KMS-11 (cell line): ENCODE results near the gene SLC19A2.

Source experiments
- H2AFZ ChIP-seq: fragments of 200-600 bp; sonication (generic); 2 replicates; pipeline ENCODE4 v1.6.1; 2016; ENCODE audit warnings: antibody characterized with exemption, mixed run types, low read depth
- H3K27ac ChIP-seq: fragments of 200-600 bp; sonication (generic); 2 replicates; pipeline ENCODE4 v1.6.1; 2016; ENCODE audit warnings: mild to moderate bottlenecking, mixed run types
- H3K27me3 ChIP-seq: fragments of 200-600 bp; sonication (generic); 2 replicates; pipeline ENCODE4 v1.6.1; 2017; ENCODE audit warnings: mild to moderate bottlenecking, low read depth, mixed run types, moderate library complexity; ENCODE audit not compliant: insufficient read depth
- H3K36me3 ChIP-seq: fragments of 200-600 bp; sonication (generic); 2 replicates; pipeline ENCODE4 v1.6.1; 2017; ENCODE audit warnings: mild to moderate bottlenecking, mixed run types; ENCODE audit not compliant: insufficient read depth
- H3K4me1 ChIP-seq: fragments of 200-600 bp; sonication (generic); 2 replicates; pipeline ENCODE4 v1.6.1; 2016; ENCODE audit warnings: mild to moderate bottlenecking, low read depth, mixed run types; ENCODE audit not compliant: poor library complexity, severe bottlenecking
- H3K4me2 ChIP-seq: fragments of 200-600 bp; sonication (generic); 2 replicates; pipeline ENCODE4 v1.7.0; 2016; ENCODE audit warnings: mild to moderate bottlenecking, mixed run types
- H3K4me3 ChIP-seq: fragments of 200-600 bp; sonication (generic); IDR thresholded peaks from 2 replicates; pipeline ENCODE4 v1.6.1; 2017; ENCODE audit warnings: low read depth, low read length, mixed read lengths; ENCODE audit not compliant: insufficient read depth
- H3K79me2 ChIP-seq: fragments of 200-600 bp; sonication (generic); 2 replicates; pipeline ENCODE4 v1.6.1; 2016; ENCODE audit warnings: low read depth, mixed run types; ENCODE audit not compliant: insufficient read depth
- H3K9ac ChIP-seq: fragments of 200-600 bp; sonication (generic); 2 replicates; pipeline ENCODE4 v1.6.1; 2016; ENCODE audit warnings: mild to moderate bottlenecking, mixed run types
- H4K20me1 ChIP-seq: fragments of 200-600 bp; sonication (generic); 2 replicates; pipeline ENCODE4 v1.6.1; 2016; ENCODE audit warnings: mild to moderate bottlenecking, mixed run types; ENCODE audit not compliant: insufficient read depth
- TF ChIP-seq, protein P1 (sequence below): fragments of 200-600 bp; sonication (generic); conservative IDR thresholded peaks from 2 replicates; pipeline ENCODE4 v1.6.1; 2017; ENCODE audit warnings: low read depth, mild to moderate bottlenecking, antibody characterized with exemption, low read length, moderate library complexity, mixed read lengths

The SLC19A2 gene

DNA sequence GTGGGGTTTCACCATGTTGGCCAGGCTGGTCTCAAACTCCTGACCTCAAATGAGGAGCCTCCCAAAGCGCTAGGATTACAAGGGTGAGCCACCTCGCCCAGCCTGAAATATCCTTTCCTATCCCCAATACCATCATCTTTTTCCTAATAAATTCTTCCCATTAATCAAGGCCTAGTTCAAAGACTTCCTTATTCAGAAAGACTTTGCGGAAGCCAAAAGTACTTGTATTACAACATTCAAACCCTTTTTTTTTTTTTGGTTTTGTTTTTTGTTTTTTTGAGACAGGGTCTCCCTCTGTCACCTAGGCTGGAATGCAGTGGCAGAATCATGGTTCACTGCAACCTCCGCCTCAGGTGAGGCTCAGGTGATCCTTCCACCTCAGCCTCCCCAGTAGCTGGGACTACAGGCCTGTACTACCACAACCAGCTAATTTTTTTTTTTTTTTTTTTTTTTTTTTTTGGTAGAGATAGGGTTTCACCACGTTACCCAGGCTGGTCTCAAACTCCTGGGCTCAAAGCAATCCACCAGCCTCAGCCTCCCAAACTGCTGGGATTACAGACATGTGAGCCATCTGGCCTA is 7.6 kb downstream of the SLC19A2 start:
- Histone ChIP-seq H3K4me2 (no peak overlapping the region), H2AFZ (no peak overlapping the region), H3K27me3 (no peaks in the 10 kb centered on the region), H4K20me1 (no peaks in the 10 kb centered on the region), H3K4me3 (no peak overlapping the region), H3K9ac (no peak overlapping the region), H3K36me3 (no peaks in the 10 kb centered on the region), H3K79me2 (peaks cover 25% of the 10 kb centered on the region; the same call in 1 of the 2 replicates), H3K27ac (no peak overlapping the region), H3K4me1 (peaks cover 7% of the 10 kb centered on the region)
- TF ChIP-seq, protein P1, sequence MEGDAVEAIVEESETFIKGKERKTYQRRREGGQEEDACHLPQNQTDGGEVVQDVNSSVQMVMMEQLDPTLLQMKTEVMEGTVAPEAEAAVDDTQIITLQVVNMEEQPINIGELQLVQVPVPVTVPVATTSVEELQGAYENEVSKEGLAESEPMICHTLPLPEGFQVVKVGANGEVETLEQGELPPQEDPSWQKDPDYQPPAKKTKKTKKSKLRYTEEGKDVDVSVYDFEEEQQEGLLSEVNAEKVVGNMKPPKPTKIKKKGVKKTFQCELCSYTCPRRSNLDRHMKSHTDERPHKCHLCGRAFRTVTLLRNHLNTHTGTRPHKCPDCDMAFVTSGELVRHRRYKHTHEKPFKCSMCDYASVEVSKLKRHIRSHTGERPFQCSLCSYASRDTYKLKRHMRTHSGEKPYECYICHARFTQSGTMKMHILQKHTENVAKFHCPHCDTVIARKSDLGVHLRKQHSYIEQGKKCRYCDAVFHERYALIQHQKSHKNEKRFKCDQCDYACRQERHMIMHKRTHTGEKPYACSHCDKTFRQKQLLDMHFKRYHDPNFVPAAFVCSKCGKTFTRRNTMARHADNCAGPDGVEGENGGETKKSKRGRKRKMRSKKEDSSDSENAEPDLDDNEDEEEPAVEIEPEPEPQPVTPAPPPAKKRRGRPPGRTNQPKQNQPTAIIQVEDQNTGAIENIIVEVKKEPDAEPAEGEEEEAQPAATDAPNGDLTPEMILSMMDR, result no peak

DNA sequence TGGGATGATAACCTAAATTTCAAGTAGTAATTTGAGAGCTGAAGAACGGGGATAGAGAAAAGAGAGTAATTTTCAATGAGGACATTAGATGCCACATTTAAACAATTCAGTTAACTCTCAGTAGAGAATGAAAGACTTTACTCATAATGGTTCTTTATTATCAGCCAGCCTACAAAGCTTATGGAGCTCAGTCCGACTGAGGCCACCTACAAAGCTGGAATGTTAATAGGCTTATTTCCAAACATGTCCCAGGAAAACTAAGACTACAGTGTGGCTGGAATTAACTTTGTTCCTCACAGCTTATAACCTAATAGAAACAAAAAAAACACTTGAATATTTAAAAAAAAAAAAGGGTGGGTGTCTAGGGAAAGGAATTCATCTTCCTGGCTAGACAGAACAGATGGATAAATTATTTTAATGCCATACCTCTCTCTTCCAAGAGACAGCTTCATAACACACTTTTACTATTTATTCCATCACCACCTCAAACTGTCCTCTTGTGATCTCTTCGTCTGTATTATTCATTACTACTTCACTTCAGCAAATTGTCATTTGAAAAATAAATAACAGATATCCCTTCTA is 9.8 kb downstream of the SLC19A2 start:
- H3K9ac ChIP-seq, result no peak overlapping the region
- H3K4me3 ChIP-seq, result no peak overlapping the region
- H2AFZ ChIP-seq, result no peak overlapping the region
- H3K4me1 ChIP-seq, result peaks cover 4% of the 10 kb centered on the region
- no peak overlapping the region for H3K27ac ChIP-seq
- peaks cover 18% of the 10 kb centered on the region; the same call in 1 of the 2 replicates for H3K79me2 ChIP-seq
- no peaks in the 10 kb centered on the region for H4K20me1 ChIP-seq
- H3K4me2 ChIP-seq, result no peak overlapping the region
- TF ChIP-seq, protein P1, result no peak
- no peaks in the 10 kb centered on the region for H3K36me3 ChIP-seq
- H3K27me3 ChIP-seq, result no peaks in the 10 kb centered on the region

DNA sequence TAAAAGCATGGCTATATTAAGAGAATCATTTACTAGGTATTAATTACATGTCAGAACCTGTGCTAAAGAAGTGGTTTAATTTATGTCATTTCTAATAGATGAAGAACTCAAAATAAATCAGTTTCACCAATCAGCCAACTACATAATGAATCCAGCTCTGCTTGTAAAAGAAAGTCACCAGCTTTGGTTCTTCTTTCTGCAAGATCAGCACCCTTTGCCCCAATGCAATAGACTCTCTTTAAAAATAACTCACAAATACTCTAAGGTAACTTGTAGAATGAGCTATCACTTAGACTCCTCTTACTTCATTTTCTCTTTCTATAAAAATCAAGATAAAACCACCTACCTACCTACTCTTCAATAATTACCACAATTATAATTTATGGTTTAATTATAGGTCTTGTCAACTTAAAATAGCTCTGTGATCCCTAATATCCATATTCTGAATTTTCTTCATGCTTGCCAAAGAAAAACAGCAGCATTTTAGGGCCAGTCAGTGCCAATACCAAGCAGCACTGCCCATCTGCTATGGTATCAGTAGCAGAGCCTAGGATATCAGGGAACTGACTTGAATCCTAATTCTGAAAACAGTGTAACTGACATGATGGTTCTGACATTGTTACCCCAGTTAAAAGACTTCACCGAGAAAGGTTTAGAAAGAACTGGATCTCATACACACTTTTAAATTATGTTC is 11.3 kb downstream of the SLC19A2 start:
- Histone ChIP-seq H3K4me2 (no peak overlapping the region), H3K36me3 (no peaks in the 10 kb centered on the region), H3K79me2 (peaks cover 7% of the 10 kb centered on the region; the same call in 1 of the 2 replicates)

DNA sequence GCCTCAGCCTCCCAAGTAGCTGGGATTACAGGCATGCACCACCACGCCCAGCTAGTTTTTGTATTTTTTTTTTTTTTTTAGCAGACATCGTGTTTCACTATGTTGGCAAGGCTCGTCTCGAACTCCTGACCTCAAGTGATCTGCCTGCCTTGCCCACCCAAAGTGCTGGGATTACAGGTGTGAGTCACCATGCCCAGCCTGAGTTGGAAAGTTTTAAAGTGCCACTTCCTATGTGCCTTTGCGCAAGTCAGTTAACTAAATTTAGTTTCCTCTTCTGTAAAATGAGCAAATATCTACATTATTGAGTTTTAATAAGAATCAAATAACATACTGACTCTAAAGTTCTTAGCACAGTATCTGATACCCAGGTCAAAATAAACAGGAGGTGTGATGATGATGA is 12.4 kb downstream of the SLC19A2 start:
- no peak overlapping the region for H2AFZ ChIP-seq
- no peak overlapping the region for H3K4me2 ChIP-seq
- no peak overlapping the region for H3K9ac ChIP-seq
- no peak overlapping the region for H3K27ac ChIP-seq
- no peak overlapping the region for H3K4me3 ChIP-seq
- H3K79me2 ChIP-seq, result no peaks in the 10 kb centered on the region
- no peaks in the 10 kb centered on the region for H3K27me3 ChIP-seq
- H3K4me1 ChIP-seq, result peaks cover 3% of the 10 kb centered on the region
- TF ChIP-seq, protein P1, result no peak
- H3K36me3 ChIP-seq, result no peaks in the 10 kb centered on the region
- no peaks in the 10 kb centered on the region for H4K20me1 ChIP-seq

More for the DNA sequence above, 11.3 kb downstream of the SLC19A2 start:
- Histone ChIP-seq H3K4me3 (no peak overlapping the region), H2AFZ (no peak overlapping the region), H4K20me1 (no peaks in the 10 kb centered on the region), H3K4me1 (peaks cover 3% of the 10 kb centered on the region), H3K9ac (no peak overlapping the region), H3K27ac (no peak overlapping the region), H3K27me3 (no peaks in the 10 kb centered on the region)
- TF ChIP-seq, protein P1, result no peak
